HCT116 (cell line): ENCODE measurements around the gene C1QTNF12. TPM values are rescaled to one million over a fixed set of nuclear protein-coding genes. Genes with fewer than 3 reads are reported as not detected.

Experiments used
- ATAC-seq: fragments of 200-7000 bp; cut with Tn5 transposase; 2 replicates; pipeline ENCODE4 v1.9.1; 2020; ENCODE audit warnings: mild to moderate bottlenecking, moderate library complexity
- BruUV-seq: library from RNA; stranded (reverse); fragments of 400-500 nt; replicated peaks from 2 replicates; lab custom pipeline; 2021; lab: Mats Ljungman, UMichigan
- CTCF ChIA-PET: fragments of 300-600 bp; sonication (Branson Sonifier 250); formaldehyde crosslinking; loops from one replicate; lab custom pipeline; 2021; ENCODE audit warnings: antibody characterized with exemption; lab: Charles Lee
- POLR2A ChIA-PET: fragments of 300-600, 350-600 bp; sonication (Branson Sonifier 250); formaldehyde crosslinking; loops from one replicate; lab custom pipeline; 2021; ENCODE audit warnings: antibody characterized with exemption; lab: Charles Lee
- RAD21 ChIA-PET, 2 experiments: fragments of 300-600 bp; sonication (Branson Sonifier 250); formaldehyde crosslinking; loops; one replicate each; lab custom pipeline; 2023; ENCODE audit warnings: low total read pairs in 2 of 2; ENCODE audit not compliant: uncharacterized antibody in 2 of 2, unreplicated experiment in 2 of 2, low non-redundant PET in 1 of 2; lab: Charles Lee
- DNase-seq: peaks from one replicate; pipeline ENCODE4 v3.0.0-alpha.2; 2010; ENCODE audit warnings: low read depth, low spot score
- H2AFZ ChIP-seq: fragments of 200-600 bp; shearing (Covaris generic), sonication (generic); 2 replicates; pipeline ENCODE4 v1.6.1; 2017; ENCODE audit warnings: low read depth, mixed run types, mixed read lengths, antibody characterized with exemption, low read length; ENCODE audit not compliant: poor library complexity, severe bottlenecking
- H3K27ac ChIP-seq: 2 replicates; pipeline ENCODE4 v1.5.1; 2012; ENCODE audit warnings: low read depth, low read length
- H3K27me3 ChIP-seq: fragments of 200-600 bp; sonication (generic); 2 replicates; pipeline ENCODE4 v1.6.1; 2016; ENCODE audit warnings: mixed run types, low read length, mixed read lengths; ENCODE audit not compliant: insufficient read depth
- H3K36me3 ChIP-seq, 2 experiments: fragments of 200-500 bp in 1 of 2; fragments of 200-600 bp in 1 of 2; sonication (Bioruptor generic) in 1 of 2; sonication (generic) in 1 of 2; 2 replicates each; pipeline versions ENCODE4 v1.5.1 to v1.6.1; 2014 to 2016; ENCODE audit warnings: low read length in 2 of 2, inconsistent platforms in 1 of 2, mixed read lengths in 1 of 2, mixed run types in 1 of 2; ENCODE audit not compliant: insufficient read depth in 2 of 2, control insufficient read depth in 1 of 2
- H3K4me1 ChIP-seq, 2 experiments: fragments of 200-600 bp in 1 of 2; sonication (generic) in 1 of 2; 2 replicates each; pipeline versions ENCODE4 v1.5.1 to v1.6.1; 2012 to 2017; ENCODE audit warnings: low read length in 2 of 2, inconsistent platforms in 1 of 2, mild to moderate bottlenecking in 1 of 2, mixed read lengths in 1 of 2, mixed run types in 1 of 2, moderate library complexity in 1 of 2; ENCODE audit not compliant: insufficient read depth in 2 of 2, control insufficient read depth in 1 of 2
- H3K4me2 ChIP-seq: fragments of 200-600 bp; sonication (generic); 2 replicates; pipeline ENCODE4 v1.6.1; 2017; ENCODE audit warnings: mixed run types, low read length, mixed read lengths
- H3K4me3 ChIP-seq, 2 experiments: fragments of 200-600 bp in 1 of 2; sonication (generic) in 1 of 2; replicated peaks in 1 of 2; 2 replicates each; pipeline ENCODE4 v1.5.1; 2011 to 2016; ENCODE audit warnings: low read length in 2 of 2, control low read depth in 1 of 2, low read depth in 1 of 2, mild to moderate bottlenecking in 1 of 2, mixed read lengths in 1 of 2, mixed run types in 1 of 2
- H3K79me2 ChIP-seq: fragments of 200-600 bp; sonication (generic); 2 replicates; pipeline ENCODE4 v1.6.1; 2017; ENCODE audit warnings: mild to moderate bottlenecking, mixed run types, low read length, moderate library complexity, mixed read lengths; ENCODE audit not compliant: insufficient read depth
- H3K9ac ChIP-seq: fragments of 200-600 bp; sonication (generic); 2 replicates; pipeline ENCODE4 v1.6.1; 2016; ENCODE audit warnings: low read length, mixed read lengths
- H3K9me2 ChIP-seq: fragments of 200-600 bp; sonication (generic), shearing (Covaris generic); 2 replicates; pipeline ENCODE4 v1.6.1; 2017; ENCODE audit warnings: mixed run types, mild to moderate bottlenecking, moderate library complexity; ENCODE audit not compliant: insufficient read depth
- H3K9me3 ChIP-seq, 2 experiments: fragments of 200-500 bp in 1 of 2; fragments of 200-600 bp in 1 of 2; sonication (Bioruptor generic) in 1 of 2; sonication (generic) in 1 of 2; 2 replicates each; pipeline ENCODE4 v1.6.1; 2014 to 2017; ENCODE audit warnings: low read length in 2 of 2, mixed read lengths in 2 of 2, inconsistent platforms in 1 of 2, low read depth in 1 of 2, mild to moderate bottlenecking in 1 of 2, mixed run types in 1 of 2, moderate library complexity in 1 of 2; ENCODE audit not compliant: control insufficient read depth in 1 of 2, insufficient read depth in 1 of 2
- H4K20me1 ChIP-seq: fragments of 200-600 bp; sonication (generic), shearing (Covaris generic); 2 replicates; pipeline ENCODE4 v1.6.1; 2017; ENCODE audit warnings: mixed run types, mild to moderate bottlenecking, moderate library complexity; ENCODE audit not compliant: insufficient read depth
- CBX3 ChIP-seq: IDR thresholded peaks from 2 replicates; pipeline ENCODE4 v1.6.1; 2012; ENCODE audit warnings: low read depth
- CEBPB ChIP-seq: IDR thresholded peaks from 2 replicates; pipeline ENCODE4 v1.6.1; 2012; ENCODE audit warnings: low read depth
- EZH2 ChIP-seq: fragments of 200-600 bp; sonication (generic); IDR thresholded peaks from 2 replicates; pipeline ENCODE4 v1.6.1; 2017; ENCODE audit warnings: antibody characterized with exemption, mixed run types
- EZH2phosphoT487 ChIP-seq: fragments of 200-600 bp; IDR thresholded peaks from 2 replicates; pipeline ENCODE4 v1.6.1; 2018; ENCODE audit warnings: antibody characterized with exemption, borderline replicate concordance
- POLR2AphosphoS5 ChIP-seq: IDR thresholded peaks from 2 replicates; pipeline ENCODE4 v1.6.1; 2011; ENCODE audit warnings: mild to moderate bottlenecking, low read depth, low read length, moderate library complexity
- RAD21 ChIP-seq: IDR thresholded peaks from 2 replicates; pipeline ENCODE4 v1.6.1; 2012; ENCODE audit warnings: low read depth, mild to moderate bottlenecking
- SP1 ChIP-seq: IDR thresholded peaks from 2 replicates; pipeline ENCODE4 v1.6.1; 2012; ENCODE audit warnings: low read depth
- TCF7L2 ChIP-seq: IDR thresholded peaks from 2 replicates; pipeline ENCODE4 v1.7.0; 2011; ENCODE audit warnings: borderline replicate concordance, inconsistent platforms; ENCODE audit not compliant: insufficient read depth, insufficient read length; ENCODE audit errors: extremely low read depth
- YY1 ChIP-seq: IDR thresholded peaks from 2 replicates; pipeline ENCODE4 v1.6.1; 2011; ENCODE audit warnings: low read length, low read depth, moderate library complexity, mild to moderate bottlenecking; ENCODE audit not compliant: insufficient replicate concordance; ENCODE audit errors: extremely low read depth
- ZFX ChIP-seq: fragments of 450-650 bp; IDR thresholded peaks from 2 replicates; pipeline ENCODE4 v1.6.1; 2017
- intact Hi-C: fragments of 100-400 bp; cut with micrococcal nuclease; formaldehyde crosslinking; loops from 2 replicates; pipeline ENCODE4 v1.10.0; 2022
- total RNA-seq: library from RNA; stranded (reverse); gene quantifications from one replicate; pipeline ENCODE4 v1.2.1, GENCODE V29; 2021; ENCODE audit not compliant: unreplicated experiment
- TF ChIP-seq, protein P1 (sequence below): IDR thresholded peaks from 2 replicates; pipeline ENCODE4 v1.6.1; 2011; ENCODE audit warnings: mild to moderate bottlenecking, low read length, moderate library complexity; ENCODE audit not compliant: insufficient replicate concordance; ENCODE audit errors: extremely low read depth

Gene C1QTNF12
- total RNA-seq, 1 experiment from 2014 or later: 6.9 TPM

DNA sequence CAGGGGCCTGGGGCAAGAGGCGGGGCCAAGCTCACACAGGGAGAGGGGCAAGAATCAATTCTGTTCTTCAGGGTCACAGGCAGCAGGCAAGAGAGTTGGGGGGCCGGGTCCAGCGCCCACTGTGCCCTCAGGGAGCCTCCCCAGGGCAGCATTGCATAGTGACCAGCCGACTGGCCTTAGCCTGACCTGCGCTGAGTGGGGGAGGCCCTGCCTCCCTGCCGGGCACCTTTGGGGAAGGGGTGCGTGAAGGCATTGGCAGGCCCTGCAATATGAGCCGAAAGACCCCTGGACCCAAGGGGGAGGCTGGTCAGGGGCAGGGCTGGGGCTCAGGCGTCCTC lies 45.9 kb upstream of the C1QTNF12 start:
- no TSS peak for BruUV-seq
- Histone ChIP-seq H2AFZ (no peak overlapping the region), H3K9me2 (no peaks in the 10 kb centered on the region), H3K9ac (no peak overlapping the region), H3K27me3 (no peaks in the 10 kb centered on the region), H3K27ac (no peak overlapping the region), H3K4me3 (no peak overlapping the region), H4K20me1 (no peaks in the 10 kb centered on the region), H3K4me1 (peaks cover 14 to 34% of the 10 kb centered on the region in 2 experiments), H3K9me3 (no peaks in the 10 kb centered on the region), H3K4me2 (no peak overlapping the region), H3K36me3 (no peaks in the 10 kb centered on the region), H3K79me2 (no peaks in the 10 kb centered on the region)
- ATAC-seq (no peak), DNase-seq (no peak)
- ChIA-PET RAD21 (interaction anchor here (0.7 to 1.5 kb wide), 5 partner anchors 12 to 170 kb away, joined by 3 to 7 read pairs (median 3); partner anchors contain the start of gene UBE2J2 (in 1 of the 2)), POLR2A (no interaction called here), CTCF (interaction anchor here (0.8 to 2.8 kb wide), 12 partner anchors 9 to 316 kb away, joined by 3 to 30 read pairs (median 4); no protein-coding TSS in a partner anchor)
- TF ChIP-seq POLR2AphosphoS5 (no peak), TCF7L2 (no peak), SP1 (no peak), RAD21 (no peak), CBX3 (no peak), CEBPB (no peak), YY1 (no peak), ZFX (no peak), EZH2phosphoT487 (no peak), EZH2 (no peak)
- TF ChIP-seq, protein P1, sequence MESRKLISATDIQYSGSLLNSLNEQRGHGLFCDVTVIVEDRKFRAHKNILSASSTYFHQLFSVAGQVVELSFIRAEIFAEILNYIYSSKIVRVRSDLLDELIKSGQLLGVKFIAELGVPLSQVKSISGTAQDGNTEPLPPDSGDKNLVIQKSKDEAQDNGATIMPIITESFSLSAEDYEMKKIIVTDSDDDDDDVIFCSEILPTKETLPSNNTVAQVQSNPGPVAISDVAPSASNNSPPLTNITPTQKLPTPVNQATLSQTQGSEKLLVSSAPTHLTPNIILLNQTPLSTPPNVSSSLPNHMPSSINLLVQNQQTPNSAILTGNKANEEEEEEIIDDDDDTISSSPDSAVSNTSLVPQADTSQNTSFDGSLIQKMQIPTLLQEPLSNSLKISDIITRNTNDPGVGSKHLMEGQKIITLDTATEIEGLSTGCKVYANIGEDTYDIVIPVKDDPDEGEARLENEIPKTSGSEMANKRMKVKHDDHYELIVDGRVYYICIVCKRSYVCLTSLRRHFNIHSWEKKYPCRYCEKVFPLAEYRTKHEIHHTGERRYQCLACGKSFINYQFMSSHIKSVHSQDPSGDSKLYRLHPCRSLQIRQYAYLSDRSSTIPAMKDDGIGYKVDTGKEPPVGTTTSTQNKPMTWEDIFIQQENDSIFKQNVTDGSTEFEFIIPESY: no peak
- intact Hi-C loops: no loop called here
